ENCODE data around the gene NUMA1. TPM values are rescaled to one million over a fixed set of nuclear protein-coding genes. Genes with fewer than 3 reads are reported as not detected.
A peak's percentile ranks its signal among the peaks of the same experiment; 100 is the strongest.

NUMA1 gene
- total and polyA plus RNA-seq, 2 of the 8 experiments (the other 6 are each of a cell fraction or from before 2014, with no cell fraction given), result 101 to 107 TPM

DNA sequence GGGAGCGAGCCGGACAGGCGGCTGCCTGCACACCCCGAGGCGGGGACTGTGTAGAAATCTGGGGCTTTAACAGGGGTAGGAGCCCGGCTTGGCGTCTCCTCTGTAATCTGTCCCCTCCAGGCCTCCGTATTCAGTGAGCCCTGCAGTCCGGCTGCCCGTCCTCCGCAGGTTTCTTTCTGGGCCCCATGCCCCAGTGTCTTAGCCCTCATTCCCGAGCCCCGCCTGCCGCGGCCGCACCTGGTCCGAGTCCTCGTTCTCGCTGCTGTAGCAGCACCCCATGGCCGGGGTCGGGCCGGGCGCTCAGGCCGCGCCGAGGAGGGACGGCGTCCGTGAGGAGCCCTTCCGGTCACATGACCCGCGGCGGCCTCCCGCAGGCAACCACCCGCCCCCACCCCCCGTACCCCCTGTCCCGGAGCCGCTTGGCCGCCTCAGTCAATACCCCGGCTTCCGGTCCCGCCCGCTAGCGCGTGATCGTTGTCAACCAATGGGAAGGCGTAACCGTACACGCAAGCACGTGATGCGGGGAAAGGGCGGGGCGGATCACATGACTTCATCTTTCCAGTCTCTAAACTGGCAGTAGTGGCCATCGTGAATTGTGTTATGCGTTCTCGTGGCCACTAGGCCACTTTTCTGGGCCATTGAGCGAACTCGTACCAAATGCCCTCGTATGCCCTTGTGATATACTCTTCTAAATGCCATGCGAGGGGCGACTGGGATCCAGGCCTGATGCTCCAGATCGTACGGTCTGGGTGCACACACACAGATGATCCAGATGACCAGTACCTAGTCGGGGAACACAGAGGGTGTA is 22.8 kb upstream of the NUMA1 start, which contains the start of gene LAMTOR1 (continued):
- TF ChIP-seq POLR2AphosphoS5 (IDR thresholded peaks at IDR 0.05; ENCODE audit: low read depth, low read length) (peak; percentile 63), CHD2 (IDR thresholded peaks at IDR 0.05; ENCODE audit: low read length) (peak; percentile 10), KDM4A (IDR thresholded peaks at IDR 0.05; ENCODE audit: low read depth, low read length, severe bottlenecking) (peak; percentile 28), GABPA (IDR thresholded peaks at IDR 0.05; ENCODE audit: borderline replicate concordance, insufficient read depth, low read length) (no peak), RAD21 (IDR thresholded peaks at IDR 0.05 in 1 of 2, conservative IDR thresholded peaks at IDR 0.05 in 1 of 2; ENCODE audit: low read depth in 2 of 2, low read length in 2 of 2) (peak; percentile 21 to 37; a peak in 2 of 4 replicates), TBP (IDR thresholded peaks at IDR 0.05; ENCODE audit: low read depth, low read length) (peak; percentile 66), SAP30 (IDR thresholded peaks at IDR 0.05; ENCODE audit: insufficient read depth, insufficient replicate concordance, low read length) (no peak), PHF8 (conservative IDR thresholded peaks at IDR 0.05; ENCODE audit: low read depth, low read length) (peak; percentile 95), EGR1 (IDR thresholded peaks at IDR 0.05; ENCODE audit: borderline replicate concordance, low read depth, low read length) (0 out of 2 replicates have a peak, but pooled peaks have one; percentile 2)
